A673 (cell line): Measurements from ENCODE around the gene SYT17.

Experiments
- EZH2 ChIP-seq: fragments of 200-600 bp; sonication (generic); IDR thresholded peaks from 2 replicates; pipeline ENCODE4 v1.6.1; 2017; ENCODE audit warnings: borderline replicate concordance, low read depth, mild to moderate bottlenecking, mixed read lengths, antibody characterized with exemption, low read length; ENCODE audit not compliant: poor library complexity, severe bottlenecking
- TF ChIP-seq, protein P1 (sequence below): fragments of 300-800, 200-600 bp; sonication (generic); conservative IDR thresholded peaks from 2 replicates; pipeline ENCODE4 v1.5.1; 2017; ENCODE audit warnings: low read depth, mild to moderate bottlenecking, antibody characterized with exemption, low read length, moderate library complexity, mixed read lengths

DNA sequence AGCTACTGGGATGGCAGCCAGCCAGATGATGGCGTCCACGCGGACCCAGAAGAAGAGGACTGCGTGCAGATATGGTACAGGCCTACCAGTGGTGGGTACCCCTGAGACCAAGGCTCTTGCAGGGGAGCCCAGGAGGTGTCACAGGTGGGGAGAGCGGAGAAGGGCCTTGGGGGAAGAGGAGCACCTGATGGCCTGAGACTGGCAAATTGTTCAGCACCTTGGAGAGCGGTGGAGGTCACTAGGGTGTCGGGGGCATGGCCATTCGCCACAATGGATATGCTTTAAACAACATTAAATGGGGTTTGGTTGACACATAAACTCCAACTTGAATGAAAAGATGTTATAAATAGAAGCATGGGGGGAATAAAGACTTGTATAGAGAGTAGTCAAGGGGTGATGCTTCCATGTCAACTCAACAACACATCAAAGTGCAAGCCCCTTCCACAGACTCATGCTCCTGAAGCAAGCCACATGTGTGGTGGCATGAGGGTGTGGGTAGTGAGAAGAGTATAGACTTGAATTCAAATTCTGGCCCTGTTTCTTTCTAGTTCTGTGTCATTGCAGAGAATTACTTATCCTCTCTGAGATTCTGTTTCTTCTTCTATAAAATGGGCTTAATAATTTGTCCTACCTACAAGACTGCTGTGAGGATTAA is 139.7 kb downstream of the SYT17 start:
- TF ChIP-seq, protein P1, sequence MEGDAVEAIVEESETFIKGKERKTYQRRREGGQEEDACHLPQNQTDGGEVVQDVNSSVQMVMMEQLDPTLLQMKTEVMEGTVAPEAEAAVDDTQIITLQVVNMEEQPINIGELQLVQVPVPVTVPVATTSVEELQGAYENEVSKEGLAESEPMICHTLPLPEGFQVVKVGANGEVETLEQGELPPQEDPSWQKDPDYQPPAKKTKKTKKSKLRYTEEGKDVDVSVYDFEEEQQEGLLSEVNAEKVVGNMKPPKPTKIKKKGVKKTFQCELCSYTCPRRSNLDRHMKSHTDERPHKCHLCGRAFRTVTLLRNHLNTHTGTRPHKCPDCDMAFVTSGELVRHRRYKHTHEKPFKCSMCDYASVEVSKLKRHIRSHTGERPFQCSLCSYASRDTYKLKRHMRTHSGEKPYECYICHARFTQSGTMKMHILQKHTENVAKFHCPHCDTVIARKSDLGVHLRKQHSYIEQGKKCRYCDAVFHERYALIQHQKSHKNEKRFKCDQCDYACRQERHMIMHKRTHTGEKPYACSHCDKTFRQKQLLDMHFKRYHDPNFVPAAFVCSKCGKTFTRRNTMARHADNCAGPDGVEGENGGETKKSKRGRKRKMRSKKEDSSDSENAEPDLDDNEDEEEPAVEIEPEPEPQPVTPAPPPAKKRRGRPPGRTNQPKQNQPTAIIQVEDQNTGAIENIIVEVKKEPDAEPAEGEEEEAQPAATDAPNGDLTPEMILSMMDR, result no peak
- no peak for TF ChIP-seq EZH2
